ENCODE data around the gene CACNA1C. TPM values are rescaled to one million over a fixed set of nuclear protein-coding genes. Genes with fewer than 3 reads are reported as not detected.

Gene CACNA1C
- total RNA-seq, 4 donors from 2014 or later: 1.5 to 13.5 (median 2.1) TPM

DNA sequence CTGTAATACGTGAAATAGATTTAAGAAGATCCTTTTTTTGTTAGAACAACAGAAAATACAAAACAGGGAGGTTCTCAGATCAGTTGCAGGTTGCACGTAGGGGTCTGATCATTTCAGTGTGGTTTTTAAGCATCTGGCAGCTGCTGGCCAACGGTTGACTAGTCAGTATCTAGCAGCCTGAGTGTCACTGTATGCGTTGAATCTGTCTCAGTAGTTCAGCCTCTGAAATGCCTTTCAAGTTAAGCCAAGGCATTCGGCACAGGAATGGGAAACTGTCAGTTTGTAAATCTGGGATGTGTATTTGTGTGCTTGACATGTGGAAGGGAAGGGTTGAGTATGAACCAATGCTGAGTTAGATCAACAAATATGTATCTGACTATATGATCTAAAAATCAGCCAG lies 165.9 kb downstream of the CACNA1C start:
- Histone ChIP-seq H3K4me1 (no peaks in the 10 kb centered on the region), H3K36me3 (no peaks in the 10 kb centered on the region), H3K27me3 (peaks cover 0 to under 1% (median 0%) of the 10 kb centered on the region in 4 donors), H3K9me3 (no peaks in the 10 kb centered on the region), H3K4me3 (no peak overlapping the region), H3K27ac (no peak overlapping the region)
- 68 to 69% methylated on average over 5 of the region's 5 CpGs for WGBS, 2 donors
- intact Hi-C loops (cut with DNase I): no loop called here
- DNase-seq: no peak
- no peak for TF ChIP-seq POLR2A (IDR thresholded peaks at IDR 0.05)
- no peak for TF ChIP-seq CTCF (IDR thresholded peaks at IDR 0.05)

GRCh38 chr12:2221030-2221621 lies 168.3 kb downstream of the CACNA1C start:
- H3K27ac ChIP-seq: no peak overlapping the region
- TF ChIP-seq CTCF (IDR thresholded peaks at IDR 0.05): no peak
- TF ChIP-seq POLR2A (IDR thresholded peaks at IDR 0.05): no peak

GRCh38 chr12:2222691-2223090 lies 169.9 kb downstream of the CACNA1C start:
- no peak overlapping the region for H3K27ac ChIP-seq
- H3K4me1 ChIP-seq: no peaks in the 10 kb centered on the region
- H3K27me3 ChIP-seq: no peaks in the 10 kb centered on the region
- intact Hi-C loops (cut with DNase I): no loop called here
- DNase-seq: no peak
- TF ChIP-seq POLR2A (IDR thresholded peaks at IDR 0.05): no peak
- TF ChIP-seq CTCF (IDR thresholded peaks at IDR 0.05): no peak
- H3K9me3 ChIP-seq: no peaks in the 10 kb centered on the region
- H3K4me3 ChIP-seq: no peak overlapping the region
- no peaks in the 10 kb centered on the region for H3K36me3 ChIP-seq
- 64 to 71% methylated on average over 2 of the region's 2 CpGs for WGBS, 2 donors

More at GRCh38 chr12:2221030-2221621, 168.3 kb downstream of the CACNA1C start:
- intact Hi-C loops (cut with DNase I): no loop called here
- H3K4me3 ChIP-seq: no peak overlapping the region
- 79 to 82% methylated on average over 4 of the region's 4 CpGs for WGBS, 2 donors
- no peaks in the 10 kb centered on the region for H3K36me3 ChIP-seq
- H3K4me1 ChIP-seq: no peaks in the 10 kb centered on the region
- H3K27me3 ChIP-seq: no peaks in the 10 kb centered on the region
- H3K9me3 ChIP-seq: no peaks in the 10 kb centered on the region
- no peak for DNase-seq

DNA sequence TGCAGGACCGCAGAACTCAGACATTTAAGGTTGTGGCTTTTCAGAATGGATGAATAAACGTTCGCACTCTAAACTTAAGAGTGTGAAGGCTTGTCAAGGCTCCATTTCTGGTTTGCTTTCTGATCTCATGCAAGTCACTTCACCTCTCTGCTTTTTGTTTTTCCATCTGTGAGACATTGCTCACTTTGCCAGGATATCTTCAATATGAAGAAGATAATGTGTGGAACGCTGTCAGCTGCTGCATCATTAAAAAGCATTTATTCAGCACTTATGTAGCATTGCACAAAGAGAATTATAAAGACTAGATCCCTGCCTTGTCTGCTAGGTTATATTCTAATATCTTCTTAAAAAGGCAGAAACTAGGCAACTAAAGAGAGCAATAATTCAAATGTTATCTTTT lies 172.2 kb downstream of the CACNA1C start:
- DNase-seq: no peak
- no peak overlapping the region for H3K27ac ChIP-seq
- WGBS, 2 donors: 58 to 74% methylated on average over 4 of the region's 4 CpGs
- H3K9me3 ChIP-seq: no peaks in the 10 kb centered on the region
- no peaks in the 10 kb centered on the region for H3K36me3 ChIP-seq
- intact Hi-C loops (cut with DNase I): no loop called here
- peaks cover 0 to 8% (median 0%) of the 10 kb centered on the region in 4 donors for H3K27me3 ChIP-seq
- no peak overlapping the region for H3K4me3 ChIP-seq
- H3K4me1 ChIP-seq: no peaks in the 10 kb centered on the region
- TF ChIP-seq CTCF (IDR thresholded peaks at IDR 0.05) (no peak), POLR2A (IDR thresholded peaks at IDR 0.05) (no peak)

GRCh38 chr12:2225696-2226095 lies 172.9 kb downstream of the CACNA1C start:
- intact Hi-C loops (cut with DNase I): no loop called here
- TF ChIP-seq CTCF (IDR thresholded peaks at IDR 0.05) (no peak), POLR2A (IDR thresholded peaks at IDR 0.05) (no peak)

More at GRCh38 chr12:2225696-2226095, 172.9 kb downstream of the CACNA1C start:
- Histone ChIP-seq H3K4me1 (no peaks in the 10 kb centered on the region), H3K27me3 (peaks cover 0 to 8% (median 0%) of the 10 kb centered on the region in 4 donors), H3K9me3 (no peaks in the 10 kb centered on the region), H3K27ac (no peak overlapping the region), H3K36me3 (no peaks in the 10 kb centered on the region), H3K4me3 (no peak overlapping the region)
- WGBS, 2 donors: 52 to 58% methylated on average over 2 of the region's 2 CpGs
- no peak for DNase-seq

All from esophagus squamous epithelium (tissue), 5 donors.